K562 treated with DMSO at 1 percent for 48 hours (cell line): ENCODE results near the gene GNG13. TPM values are rescaled to one million over a fixed set of nuclear protein-coding genes. Genes with fewer than 3 reads are reported as not detected.

ENCODE experiments used
- total RNA-seq: library from RNA; unstranded; fragments of 300-600 nt; gene quantifications from 2 replicates; pipeline ENCODE4 v1.2.3, GENCODE V29; 2022; ENCODE audit warnings: low replicate concordance; ENCODE audit errors: extremely low read depth

Gene GNG13, protein sequence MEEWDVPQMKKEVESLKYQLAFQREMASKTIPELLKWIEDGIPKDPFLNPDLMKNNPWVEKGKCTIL
- not detected in 2 replicates for total RNA-seq

DNA sequence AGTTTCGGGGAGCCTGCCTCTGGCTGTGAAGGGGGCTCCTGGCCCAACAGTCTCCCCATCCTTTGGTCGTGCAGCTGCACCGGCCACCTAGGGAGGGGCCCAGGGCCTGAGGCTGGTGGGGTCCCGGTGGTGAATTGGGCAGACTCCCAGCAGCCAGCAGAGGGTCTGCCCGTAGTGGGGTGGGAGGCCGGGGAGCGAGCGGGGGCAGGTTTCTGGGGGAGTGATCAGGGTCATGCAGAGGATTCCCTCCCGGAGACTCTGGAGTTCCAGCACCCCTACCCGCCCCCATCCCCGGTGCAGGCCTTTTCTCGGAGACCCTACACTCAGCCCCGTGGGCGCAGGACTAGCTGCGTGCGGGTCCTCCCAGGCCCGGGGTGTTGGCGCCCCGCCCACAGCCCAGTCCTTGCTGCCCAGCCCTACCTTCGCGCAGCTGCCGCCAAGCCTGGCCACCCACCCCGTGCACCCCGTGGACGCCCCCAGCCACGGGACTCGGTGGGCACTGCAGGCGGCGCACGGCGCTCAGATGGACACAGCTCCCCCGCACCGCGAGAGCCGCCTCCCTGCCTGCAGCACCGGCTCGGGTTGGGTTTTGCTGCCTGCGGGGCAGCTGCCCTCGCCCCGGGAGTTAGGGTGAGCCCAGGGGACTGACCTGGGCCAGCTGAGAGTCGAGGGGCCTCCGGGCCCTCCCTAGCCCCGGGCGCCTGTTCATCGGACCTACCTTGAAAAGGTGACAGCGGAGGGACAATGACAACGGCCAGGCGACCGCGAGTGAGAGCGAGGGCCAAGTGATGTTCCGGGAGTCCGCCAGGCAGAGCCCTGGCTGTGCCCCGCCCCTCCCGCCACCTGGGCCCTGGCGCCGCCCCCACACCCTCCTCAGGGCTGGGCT, at the start of gene GNG13:
TSS of gene GNG13 (minus strand) at position 787 of the 886 bp plus-strand sequence. CDS start 1,657 bp downstream, outside the sequence.

DNA sequence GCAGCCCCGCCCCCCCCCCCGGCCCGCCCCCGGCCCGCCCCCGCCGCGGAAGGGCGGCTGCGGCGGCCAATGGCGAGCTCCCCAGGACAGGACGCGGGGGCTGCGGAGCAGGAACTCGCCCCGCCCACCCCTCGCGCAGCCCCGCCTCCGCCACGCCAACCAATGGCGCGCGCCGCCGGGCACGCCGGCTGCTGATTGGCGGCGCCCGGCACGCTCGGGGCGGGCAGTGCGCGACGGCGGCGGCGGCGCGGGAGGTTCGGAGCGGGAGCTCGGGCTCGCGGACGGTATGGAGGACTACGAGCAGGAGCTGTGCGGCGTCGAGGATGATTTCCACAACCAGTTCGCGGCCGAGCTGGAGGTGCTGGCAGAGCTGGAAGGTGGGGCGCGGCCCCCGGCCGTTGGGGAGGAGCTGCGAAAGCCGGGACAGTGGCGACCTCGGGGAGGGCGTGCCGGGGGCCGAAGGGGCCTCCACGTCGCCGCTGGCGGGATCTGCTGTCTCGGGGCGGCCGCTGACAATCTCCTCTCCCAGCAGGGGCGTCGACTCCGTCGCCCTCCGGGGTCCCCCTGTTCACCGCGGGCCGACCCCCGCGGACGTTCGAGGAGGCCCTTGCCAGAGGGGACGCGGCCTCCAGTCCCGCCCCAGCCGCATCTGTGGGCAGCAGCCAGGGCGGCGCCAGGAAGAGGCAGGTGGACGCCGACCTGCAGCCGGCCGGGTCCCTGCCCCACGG, 12.0 kb downstream of the GNG13 start, which contains the start of gene CHTF18:
TSS of gene CHTF18 (plus strand) at position 222 of the 728 bp plus-strand sequence. CDS start at position 287, 65 bp downstream.

DNA sequence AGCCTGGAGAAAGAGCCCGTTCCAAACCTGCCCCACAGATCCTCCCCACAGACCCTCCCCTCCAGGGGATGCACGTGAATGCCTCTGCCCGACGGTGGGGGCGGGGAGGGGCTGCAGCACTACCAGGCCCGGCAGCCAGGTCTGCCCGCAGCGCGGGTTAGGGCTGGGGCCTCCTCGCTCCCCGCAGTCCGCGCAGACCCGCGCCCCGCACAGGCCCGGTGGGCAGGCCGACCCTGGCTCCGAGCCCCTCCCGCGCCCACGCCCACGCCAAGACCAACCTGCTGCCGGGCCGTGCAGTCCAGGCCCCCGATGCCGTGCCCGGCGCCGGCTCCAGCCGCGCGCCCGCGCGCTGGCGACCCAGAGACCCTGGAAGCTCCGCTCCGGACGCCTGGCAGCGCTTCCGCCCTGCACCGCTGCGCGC, 12.5 kb downstream of the GNG13 start, which contains the start of gene RPUSD1:
TSS of gene RPUSD1 (minus strand) at position 404 of the 421 bp plus-strand sequence. CDS start 644 bp downstream, outside the sequence.

DNA sequence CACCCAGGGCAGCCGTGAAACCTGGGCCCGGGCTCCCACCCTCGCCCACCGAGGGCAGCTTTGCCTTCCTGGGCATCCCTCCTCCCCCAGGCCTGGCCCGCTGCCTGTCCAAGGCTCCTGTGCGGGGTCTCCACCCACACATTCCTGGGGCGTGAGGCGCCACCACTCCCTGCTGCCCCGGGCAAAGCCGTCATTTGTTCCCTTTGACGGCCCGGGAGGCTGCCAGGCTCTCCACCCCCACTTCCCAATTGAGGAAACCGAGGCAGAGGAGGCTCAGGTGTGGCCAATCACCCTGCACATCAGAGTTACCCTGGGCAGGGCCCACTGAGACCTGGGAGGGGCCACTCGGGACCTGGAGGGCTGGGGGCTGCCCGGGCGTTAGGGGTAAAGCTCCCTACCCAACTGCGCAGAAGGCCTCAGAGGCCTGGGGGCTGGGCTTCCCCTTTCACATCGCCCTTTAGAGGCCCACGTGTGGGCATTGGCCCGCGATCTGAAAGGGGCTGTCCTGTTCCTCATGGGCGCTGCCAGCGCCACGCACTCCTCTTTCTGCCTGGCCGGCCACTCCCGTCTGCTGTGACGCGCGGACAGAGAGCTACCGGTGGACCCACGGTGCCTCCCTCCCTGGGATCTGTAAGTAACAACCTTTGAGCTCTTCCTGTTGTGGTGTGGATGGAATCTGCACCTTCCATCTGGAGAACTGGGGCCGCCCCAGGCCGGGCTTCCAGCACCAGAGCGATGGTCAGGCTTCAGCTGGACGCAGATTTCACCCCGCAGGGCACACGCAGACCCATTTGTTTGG, 39.8 kb downstream of the GNG13 start, which contains the start of gene MSLN:
TSS of gene MSLN (plus strand) at position 190 of the 799 bp plus-strand sequence. CDS start 1,947 bp downstream, outside the sequence.

Other genes with a start within 250 kb of the GNG13 start
- not detected in 2 replicates for gene PRR35, start 240.3 kb downstream of the GNG13 start, total RNA-seq
- not detected in 2 replicates for gene NHLRC4, start 233.7 kb downstream of the GNG13 start, total RNA-seq
- gene PIGQ, start 230.8 kb downstream of the GNG13 start, total RNA-seq: 359 TPM in 1 of 2 replicates, not detected in the other
- not detected in 2 replicates for gene RAB40C, start 210.7 kb downstream of the GNG13 start, total RNA-seq
- gene WFIKKN1, start 169.7 kb downstream of the GNG13 start, total RNA-seq: not detected in 2 replicates
- not detected in 2 replicates for gene METTL26, start 164.4 kb downstream of the GNG13 start, total RNA-seq
- gene MCRIP2, start 158.9 kb downstream of the GNG13 start, total RNA-seq: not detected in 2 replicates
- gene WDR90, start 151.4 kb downstream of the GNG13 start, total RNA-seq: not detected in 2 replicates
- not detected in 2 replicates for gene RHOT2, start 132.6 kb downstream of the GNG13 start, total RNA-seq
- gene RHBDL1, start 125.1 kb downstream of the GNG13 start, total RNA-seq: not detected in 2 replicates
- gene STUB1, start 120.3 kb downstream of the GNG13 start, total RNA-seq: not detected in 2 replicates
- not detected in 2 replicates for gene JMJD8, start 116.4 kb downstream of the GNG13 start, total RNA-seq
- not detected in 2 replicates for gene WDR24, start 110.3 kb downstream of the GNG13 start, total RNA-seq
- gene FBXL16, start 94.9 kb downstream of the GNG13 start, total RNA-seq: not detected in 2 replicates
- not detected in 2 replicates for gene METRN, start 85.6 kb downstream of the GNG13 start, total RNA-seq
- not detected in 2 replicates for gene ANTKMT, start 79.6 kb downstream of the GNG13 start, total RNA-seq
- gene CCDC78, start 74.3 kb downstream of the GNG13 start, total RNA-seq: not detected in 2 replicates
- gene HAGHL, start 73.6 kb downstream of the GNG13 start, total RNA-seq: not detected in 2 replicates
- gene CIAO3, start 59.7 kb downstream of the GNG13 start, total RNA-seq: not detected in 2 replicates
- gene MSLN, start 40.0 kb downstream of the GNG13 start, total RNA-seq: not detected in 2 replicates
- gene RPUSD1, start 12.4 kb downstream of the GNG13 start, total RNA-seq: not detected in 2 replicates
- not detected in 2 replicates for gene CHTF18, start 12.1 kb downstream of the GNG13 start, total RNA-seq
- not detected in 2 replicates for gene LMF1, start 170.2 kb upstream of the GNG13 start, total RNA-seq
- not detected in 2 replicates for gene SOX8, start 181.0 kb upstream of the GNG13 start, total RNA-seq